Left renal cortex interstitium (tissue), 4 donors: ENCODE data around the gene ARPC4. TPM values are rescaled to one million over a fixed set of nuclear protein-coding genes. Genes with fewer than 3 reads are reported as not detected.

Experiments used
- DNase-seq, 4 donors: peaks; one replicate each; pipeline ENCODE4 v3.0.0-alpha.2; 2013; ENCODE audit warnings: low read depth in 4 of 4, low spot score in 2 of 4, missing footprints in 1 of 4
- polyA plus RNA-seq, 4 donors: library from polyadenylated mRNA; unstranded; fragments of 120-200 nt; gene quantifications; one replicate each; pipeline ENCODE4 v1.2.1, GENCODE V29; 2013; ENCODE audit not compliant: insufficient read length in 4 of 4

The ARPC4 gene
- polyA plus RNA-seq = 100 to 1,000 TPM; 113 to 161 (median 142) TPM

DNA sequence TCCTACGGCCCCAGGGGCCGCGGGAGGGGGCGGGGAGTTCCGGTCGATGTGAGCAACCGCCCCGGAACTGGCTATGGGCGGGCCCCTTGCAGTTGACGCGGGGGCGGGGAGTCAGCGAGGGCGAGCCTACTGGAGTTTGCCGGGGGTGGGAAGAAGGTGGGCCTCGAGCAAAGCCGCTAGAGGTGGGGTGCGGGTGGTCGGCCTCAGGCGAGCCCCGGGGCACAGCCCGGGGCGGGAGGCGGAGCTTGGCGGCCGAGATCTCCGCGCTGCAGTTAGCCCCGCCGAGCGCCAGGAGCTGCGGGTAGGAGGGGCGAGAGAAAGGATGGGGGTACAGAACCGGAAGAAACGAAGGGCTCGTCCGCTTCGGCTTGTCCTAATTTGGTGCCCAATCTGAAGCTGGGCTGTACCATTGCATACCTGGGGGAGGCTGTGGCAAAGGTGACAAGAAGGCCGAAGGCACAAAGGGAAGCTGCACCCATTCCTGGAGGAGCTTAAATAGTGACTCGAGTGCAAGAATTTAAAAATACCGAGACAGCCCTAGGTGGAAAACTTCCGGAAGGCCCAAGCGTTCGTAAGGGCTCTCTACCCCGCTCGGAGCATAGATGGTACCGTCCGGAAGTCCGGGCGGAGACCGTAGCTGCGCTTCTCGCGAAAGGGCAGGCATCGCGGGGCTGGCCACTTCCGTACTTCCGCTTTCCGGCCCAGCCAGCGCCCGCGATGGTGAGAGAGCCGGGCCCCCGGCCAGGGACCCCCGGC is at the start of gene ARPC4, which contains the start of gene TADA3:
Gene ARPC4, plus strand, starts transcription at position 678 of the 756 bp plus-strand sequence. Its CDS starts 40 bp downstream, at position 718.
Gene TADA3, minus strand, starts transcription at position 69 of the 756 bp plus-strand sequence. CDS start 1,007 bp downstream, outside the sequence.
- DNase-seq = peak; percentile 91 to 100 (median 98)

GRCh38 chr3:9743548-9743947 is 49.3 kb upstream of the ARPC4 start:
- no peak for DNase-seq

GRCh38 chr3:9744162-9744561 is 48.7 kb upstream of the ARPC4 start:
- DNase-seq = no peak

GRCh38 chr3:9745521-9745920 is 47.4 kb upstream of the ARPC4 start:
- DNase-seq = no peak

GRCh38 chr3:9746330-9746729 is 46.6 kb upstream of the ARPC4 start:
- no peak for DNase-seq

DNA sequence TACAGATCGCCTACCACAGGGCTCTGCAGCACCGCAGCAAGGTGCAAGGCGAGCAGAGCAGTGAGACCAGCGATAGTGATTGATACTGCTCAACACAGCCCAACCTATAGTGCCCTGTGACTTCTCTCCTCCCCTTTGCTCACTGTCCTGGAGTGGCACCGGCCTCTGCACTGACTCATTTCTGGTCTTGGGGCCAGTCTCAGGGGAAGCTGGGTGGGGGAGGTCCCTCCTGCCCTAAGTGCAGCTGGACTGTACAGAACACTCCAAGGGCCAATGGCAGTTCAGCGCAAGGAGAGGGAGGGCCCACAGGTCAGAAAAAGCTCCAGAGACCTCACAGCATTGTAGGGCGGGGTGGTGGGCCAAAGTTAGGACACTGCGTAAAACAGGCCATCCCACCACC is 45.6 kb upstream of the ARPC4 start:
- no peak for DNase-seq

DNA sequence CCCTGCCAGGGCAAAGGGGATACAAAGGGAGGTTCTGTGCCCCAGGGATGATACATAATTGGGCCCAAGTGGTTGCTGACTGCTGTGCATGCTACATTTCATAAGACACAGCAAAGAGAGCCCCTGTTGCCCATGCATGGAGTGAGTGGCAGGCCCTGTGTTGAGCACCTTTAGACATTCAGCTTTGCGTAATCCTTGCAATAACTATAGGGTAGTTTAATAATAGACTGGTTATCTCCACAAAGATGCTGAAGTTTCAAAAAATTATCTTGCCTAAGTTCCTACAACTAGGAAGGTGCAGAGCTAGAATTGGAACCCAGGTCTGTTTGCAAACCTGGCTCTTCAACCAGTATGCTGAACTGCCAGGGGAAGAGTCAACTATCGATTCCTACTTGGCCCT is 44.9 kb upstream of the ARPC4 start:
- DNase-seq = no peak

DNA sequence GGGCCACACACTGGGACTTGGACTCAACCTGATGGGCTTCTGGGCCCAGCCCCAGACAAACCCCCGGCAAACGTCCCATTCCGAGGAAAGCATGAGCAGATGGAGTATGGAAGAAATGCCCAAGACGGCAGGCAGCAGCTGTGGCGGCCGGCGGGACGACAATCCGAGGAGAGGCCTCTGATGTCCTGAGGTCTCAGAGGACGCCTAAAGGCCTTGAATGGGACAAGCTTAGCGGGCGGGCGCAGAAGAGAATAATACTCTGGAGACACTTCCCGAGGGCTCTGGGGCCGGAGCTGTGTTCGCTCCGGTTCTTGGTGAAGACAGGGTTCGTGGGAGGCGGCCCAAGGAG is 43.6 kb upstream of the ARPC4 start:
- no peak for DNase-seq

- DNase-seq = peak; percentile 90 to 97 (median 96)
These were observed 43.0 kb upstream of the ARPC4 start, which contains the start of gene OGG1 for GRCh38 chr3:9749645-9750555. Gene OGG1, plus strand, starts transcription at chr3:9749952. Its CDS starts 335 bp downstream, at chr3:9750287.

DNA sequence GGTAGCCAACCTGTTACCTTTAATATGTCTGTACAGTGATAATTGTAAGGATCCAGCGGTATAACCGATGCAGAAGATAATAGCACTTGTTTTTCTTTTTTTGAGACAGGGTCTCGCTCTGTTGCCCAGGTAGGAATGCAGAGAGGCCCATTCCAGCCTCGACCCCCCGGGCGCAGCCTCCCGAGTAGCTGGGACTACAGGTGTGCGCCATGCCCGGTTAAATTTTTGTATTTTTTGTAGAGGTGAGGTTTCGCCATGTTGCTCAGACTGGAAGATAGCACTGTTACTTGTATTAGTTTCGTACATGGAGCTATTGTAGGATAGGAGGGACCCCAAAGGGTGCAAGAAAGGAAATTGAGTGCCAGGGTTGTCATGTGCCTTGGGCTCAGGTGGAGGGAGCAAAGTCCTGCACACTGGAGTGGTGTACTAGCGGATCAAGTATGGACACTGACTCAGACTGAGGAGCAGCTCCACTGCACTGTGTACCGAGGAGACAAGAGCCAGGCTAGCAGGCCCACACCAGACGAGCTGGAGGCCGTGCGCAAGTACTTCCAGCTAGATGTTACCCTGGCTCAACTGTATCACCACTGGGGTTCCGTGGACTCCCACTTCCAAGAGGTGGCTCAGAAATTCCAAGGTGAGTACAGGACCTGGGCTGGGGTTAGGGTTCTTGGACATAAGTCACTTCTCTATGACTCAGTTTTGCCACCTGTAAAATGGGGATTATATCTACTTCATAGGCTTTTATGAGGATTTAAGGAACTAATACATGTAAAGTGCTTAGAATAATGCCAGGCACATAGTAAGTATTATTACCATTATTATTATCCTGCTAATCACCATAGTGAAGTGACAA is 42.1 kb upstream of the ARPC4 start:
- no peak for DNase-seq

- no peak for DNase-seq
These were observed 38.2 kb upstream of the ARPC4 start for GRCh38 chr3:9754678-9755077.

DNA sequence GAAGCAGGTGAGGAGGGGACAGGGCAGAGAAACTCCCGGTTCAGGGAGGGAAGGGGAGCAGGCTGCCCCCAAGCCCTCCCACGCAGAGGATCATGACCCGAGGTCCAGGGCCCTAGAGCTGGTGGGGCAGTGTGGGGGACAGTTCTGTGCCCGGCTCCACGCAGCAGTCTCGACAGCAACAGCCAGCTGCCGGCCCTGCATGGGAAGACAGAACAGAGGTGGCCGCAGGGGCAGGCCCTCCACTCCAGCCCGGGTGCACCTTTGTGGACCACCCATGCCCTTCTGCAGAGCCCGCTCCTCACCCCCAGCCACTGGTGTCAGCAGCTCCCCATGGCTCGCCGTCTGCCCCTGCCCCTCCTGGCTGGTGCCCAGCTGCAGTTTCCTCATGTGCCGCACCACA is 35.5 kb upstream of the ARPC4 start:
- DNase-seq = no peak

DNA sequence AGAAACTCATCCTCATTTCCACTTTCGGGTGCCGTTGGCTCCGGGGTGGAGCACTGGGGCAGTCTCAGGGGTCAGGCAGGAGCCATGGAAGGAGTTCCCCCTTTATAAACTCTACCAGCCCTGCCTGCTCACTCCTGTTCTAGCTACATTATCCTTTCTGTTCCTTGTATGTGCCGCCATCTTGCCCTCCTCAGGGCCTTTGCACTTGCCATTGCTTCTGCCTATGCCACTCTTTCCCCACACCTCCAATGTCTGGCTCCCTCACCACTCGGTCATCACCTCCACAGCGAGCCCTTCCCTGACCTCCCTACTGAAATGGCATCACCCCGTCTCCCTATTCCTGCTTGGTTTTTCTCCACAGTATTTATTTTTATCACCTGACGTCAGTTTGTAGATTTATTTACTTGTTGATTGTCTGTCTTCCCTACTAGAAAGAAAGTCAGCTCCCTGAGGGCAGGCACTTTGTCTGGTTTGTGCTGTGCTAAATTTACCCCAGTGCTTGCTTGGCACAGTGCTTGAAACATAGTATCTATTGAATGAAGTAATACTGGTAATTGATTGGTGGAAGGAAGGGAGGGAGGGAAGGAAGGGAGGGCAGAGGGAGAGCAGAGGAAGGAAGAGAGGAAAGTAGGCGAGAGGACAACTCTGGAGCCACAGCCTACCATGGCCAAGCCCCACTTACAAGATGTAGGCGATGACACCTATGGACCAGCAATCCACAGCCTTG is 31.9 kb upstream of the ARPC4 start:
- DNase-seq = no peak

DNA sequence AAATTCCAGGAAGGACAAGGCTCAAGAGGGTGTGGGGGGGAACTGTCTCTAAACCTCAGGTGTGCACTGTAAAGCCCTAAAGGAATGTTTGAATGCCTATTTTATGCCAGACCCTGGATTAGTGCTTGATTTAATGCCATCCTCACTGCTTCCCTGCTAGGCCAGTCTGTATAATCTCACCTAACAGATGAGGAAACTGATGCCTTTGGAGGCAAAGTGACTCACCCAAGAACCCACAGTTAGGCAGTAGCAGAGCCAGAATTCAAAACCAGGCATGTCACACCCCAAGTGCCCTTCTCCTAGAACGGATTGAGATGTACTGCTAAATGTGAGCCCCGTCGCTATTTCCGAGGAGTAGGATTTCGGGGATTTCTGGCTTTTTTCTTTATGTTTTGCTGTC is 31.0 kb upstream of the ARPC4 start:
- no peak for DNase-seq

- DNase-seq = no peak
These were observed 30.0 kb upstream of the ARPC4 start for GRCh38 chr3:9762871-9763270.

- DNase-seq = no peak
These were observed 27.0 kb upstream of the ARPC4 start for GRCh38 chr3:9765865-9766264.

DNA sequence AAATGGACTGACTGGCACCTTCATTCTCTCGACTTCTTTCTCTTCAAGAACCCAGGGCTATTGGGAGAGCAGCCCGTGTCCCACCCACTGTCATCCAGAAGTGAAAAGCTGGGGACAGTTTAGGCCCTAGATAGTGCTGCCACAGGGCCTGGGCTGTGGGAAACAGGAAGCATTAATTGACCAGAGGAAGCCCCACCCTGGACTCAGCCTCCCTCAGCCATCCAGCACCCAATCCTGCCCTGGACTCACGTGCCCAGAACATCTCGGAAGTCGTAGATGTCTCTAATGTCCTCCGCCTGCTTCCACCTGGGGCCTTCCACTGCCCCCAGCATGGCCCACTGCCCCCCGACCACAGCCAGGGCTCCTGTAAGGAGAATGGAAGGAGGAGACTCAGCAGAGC is 25.5 kb upstream of the ARPC4 start:
- no peak for DNase-seq

DNA sequence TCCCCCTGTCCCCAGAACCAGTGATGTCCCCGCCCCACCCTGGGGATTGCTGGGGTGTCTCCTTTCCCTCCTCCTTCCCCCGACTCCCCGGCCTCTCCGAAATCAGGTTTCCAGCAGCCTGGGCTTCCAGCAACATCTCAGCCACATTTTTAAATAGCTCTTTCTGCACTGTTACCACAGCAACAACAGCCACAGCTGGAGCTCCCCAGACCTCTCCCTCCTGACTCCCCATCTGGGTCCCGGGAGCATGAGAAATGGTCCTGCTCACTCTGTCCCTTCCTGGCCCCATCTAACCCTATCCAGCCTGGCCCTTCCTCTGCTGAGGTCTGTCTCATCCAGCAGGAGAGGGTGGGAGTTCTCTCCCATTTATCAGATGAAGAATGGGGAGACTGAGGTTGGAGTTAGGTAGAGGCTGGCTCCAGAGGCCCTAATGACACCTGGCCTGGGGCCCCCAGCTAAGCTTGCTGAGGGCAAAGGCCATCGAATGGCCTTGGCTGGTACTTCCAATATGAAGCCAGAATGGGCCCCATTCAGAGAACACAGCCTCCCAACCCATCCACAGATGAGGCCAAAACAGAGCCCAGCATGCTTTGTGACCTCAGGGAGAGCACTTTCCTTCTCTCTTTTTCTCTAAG is 24.6 kb upstream of the ARPC4 start:
- DNase-seq = no peak

GRCh38 chr3:9769012-9769411 is 23.9 kb upstream of the ARPC4 start:
- no peak for DNase-seq
